HepG2 (cell line): Measurements from ENCODE around the gene MYOM1. TPM values are rescaled to one million over a fixed set of nuclear protein-coding genes. Genes with fewer than 3 reads are reported as not detected.

ENCODE experiments used
- ATAC-seq: fragments of 200-7000 bp; cut with Tn5 transposase; 3 replicates; pipeline ENCODE4 v1.9.1; 2020; ENCODE audit warnings: mild to moderate bottlenecking, moderate library complexity
- BruUV-seq: library from RNA; stranded (reverse); fragments of 400-500 nt; replicated peaks from 2 replicates; lab custom pipeline; 2021; lab: Mats Ljungman, UMichigan
- CTCF ChIA-PET: fragments of 300-600 bp; formaldehyde crosslinking; extraction: SDS; loops from one replicate; lab custom pipeline; 2021; ENCODE audit warnings: low total read pairs, inconsistent platforms, low intra/inter-chr PET ratio; lab: Yijun Ruan, JAX
- POLR2A ChIA-PET: fragments of 350-600 bp; sonication (Branson Sonifier 250); formaldehyde crosslinking; loops from one replicate; lab custom pipeline; 2020; ENCODE audit warnings: antibody characterized with exemption, inconsistent platforms; lab: Yijun Ruan, JAX
- DNase-seq: peaks from one replicate; pipeline ENCODE4 v3.0.0-alpha.2; 2015; ENCODE audit warnings: low spot score
- FAIRE-seq: peaks from 3 replicates; lab custom pipeline; 2011; peaks lifted over from hg19 to GRCh38; lab: Jason Lieb, UNC
- H2AFZ ChIP-seq: one replicate; pipeline ENCODE4 v1.6.1; 2011; ENCODE audit warnings: low read length, inconsistent platforms
- H3K27ac ChIP-seq: fragments of 300-600 bp; 3 replicates; pipeline ENCODE4 v1.8.0; 2011; ENCODE audit warnings: mixed run types, mild to moderate bottlenecking, mixed read lengths, low read length, inconsistent platforms; ENCODE audit not compliant: insufficient read depth; ENCODE audit errors: extremely low read length
- H3K27me3 ChIP-seq, 2 experiments: fragments of 200-600 bp in 1 of 2; 2 replicates in 1 of 2; 3 replicates in 1 of 2; pipeline versions ENCODE4 v1.6.0 to v1.8.0; 2011; ENCODE audit warnings: low read length in 2 of 2, mild to moderate bottlenecking in 2 of 2, moderate library complexity in 2 of 2, inconsistent platforms in 1 of 2; ENCODE audit not compliant: insufficient read depth in 2 of 2, control insufficient read depth in 1 of 2
- H3K36me3 ChIP-seq, 2 experiments: fragments of 200-600 bp in 1 of 2; replicated peaks in 1 of 2; 2 replicates in 1 of 2; 3 replicates in 1 of 2; pipeline versions ENCODE4 v1.5.1 to v1.8.0; 2011; ENCODE audit warnings: low read length in 2 of 2, inconsistent platforms in 1 of 2; ENCODE audit not compliant: insufficient read depth in 2 of 2, control insufficient read depth in 1 of 2
- H3K4me1 ChIP-seq: 2 replicates; pipeline ENCODE4 v1.5.1; 2012; ENCODE audit warnings: low read length, inconsistent platforms; ENCODE audit not compliant: insufficient read depth
- H3K4me2 ChIP-seq: 2 replicates; pipeline ENCODE4 v1.6.0; 2011; ENCODE audit warnings: low read depth, low read length, inconsistent platforms
- H3K4me3 ChIP-seq, 3 experiments: fragments of 200-600 bp in 1 of 3; sonication (generic), shearing (Covaris generic) in 1 of 3; replicated peaks in 1 of 3; 2 replicates each; pipeline ENCODE4 v1.5.1; 2011 to 2016; ENCODE audit warnings: low read length in 3 of 3, inconsistent platforms in 2 of 3, low read depth in 2 of 3, mild to moderate bottlenecking in 2 of 3, control low read depth in 1 of 3, mixed read lengths in 1 of 3; ENCODE audit not compliant: insufficient read depth in 1 of 3
- H3K79me2 ChIP-seq: one replicate; pipeline ENCODE4 v1.6.1; 2011; ENCODE audit warnings: low read length, inconsistent platforms; ENCODE audit not compliant: insufficient read depth
- H3K9ac ChIP-seq: 2 replicates; pipeline ENCODE4 v1.6.0; 2011; ENCODE audit warnings: mild to moderate bottlenecking, low read depth, low read length, inconsistent platforms; ENCODE audit not compliant: insufficient read depth
- H3K9me3 ChIP-seq: 2 replicates; pipeline ENCODE4 v1.5.1; 2012; ENCODE audit warnings: mild to moderate bottlenecking, low read length
- H4K20me1 ChIP-seq: 2 replicates; pipeline ENCODE4 v1.6.0; 2011; ENCODE audit warnings: inconsistent platforms, mild to moderate bottlenecking, low read length, moderate library complexity; ENCODE audit not compliant: insufficient read depth
- ELF1 ChIP-seq: sonication (generic); formaldehyde crosslinking; IDR thresholded peaks from 2 replicates; pipeline ENCODE4 v1.4.0; 2020; ENCODE audit warnings: missing genetic modification reagents
- FOXA1 ChIP-seq, 2 experiments: fragments of 450-650 bp in 1 of 2; sonication (generic) in 1 of 2; formaldehyde crosslinking in 1 of 2; IDR thresholded peaks; 2 replicates each; pipeline versions ENCODE4 v1.4.0 to v1.6.1; 2016 to 2020; ENCODE audit warnings: missing genetic modification reagents in 1 of 2
- HNRNPK ChIP-seq: fragments of 200-400 bp; formaldehyde crosslinking; IDR thresholded peaks from 2 replicates; pipeline ENCODE4 v1.6.1; 2018; ENCODE audit warnings: low read length, low read depth, moderate library complexity, mild to moderate bottlenecking; ENCODE audit not compliant: poor library complexity, severe bottlenecking
- JUND ChIP-seq: sonication (generic); formaldehyde crosslinking; IDR thresholded peaks from 2 replicates; pipeline ENCODE4 v1.8.0; 2022; ENCODE audit warnings: mild to moderate bottlenecking, missing genetic modification reagents
- KDM5A ChIP-seq: fragments of 200-600 bp; sonication (generic); IDR thresholded peaks from 2 replicates; pipeline ENCODE4 v1.7.0; 2018; ENCODE audit warnings: antibody characterized with exemption, mild to moderate bottlenecking, low read length, borderline replicate concordance
- NRL ChIP-seq: sonication (generic); formaldehyde crosslinking; IDR thresholded peaks from 2 replicates; pipeline ENCODE4 v1.5.0; 2020; ENCODE audit warnings: missing genetic modification reagents, mild to moderate bottlenecking, moderate library complexity, borderline replicate concordance
- RARG ChIP-seq: sonication (generic); formaldehyde crosslinking; IDR thresholded peaks from 2 replicates; pipeline ENCODE4 v1.4.0; 2020; ENCODE audit warnings: low read depth, mild to moderate bottlenecking, missing genetic modification reagents
- RBFOX2 ChIP-seq: fragments of 200-400 bp; formaldehyde crosslinking; IDR thresholded peaks from 2 replicates; pipeline ENCODE4 v1.6.1; 2017; ENCODE audit warnings: low read depth, mild to moderate bottlenecking, low read length
- SP5 ChIP-seq: IDR thresholded peaks from 2 replicates; pipeline ENCODE4 v1.6.1; 2016; ENCODE audit warnings: low read depth, borderline replicate concordance
- ZBTB38 ChIP-seq: sonication (generic); formaldehyde crosslinking; IDR thresholded peaks from 2 replicates; pipeline ENCODE4 v1.5.1; 2020; ENCODE audit warnings: mild to moderate bottlenecking, missing genetic modification reagents
- ZFP36L1 ChIP-seq: sonication (generic); formaldehyde crosslinking; IDR thresholded peaks from 2 replicates; pipeline ENCODE4 v1.8.0; 2022; ENCODE audit warnings: mild to moderate bottlenecking, missing genetic modification reagents, moderate library complexity
- ZFX ChIP-seq: sonication (generic); formaldehyde crosslinking; IDR thresholded peaks from 2 replicates; pipeline ENCODE4 v1.4.0; 2020; ENCODE audit warnings: mild to moderate bottlenecking, low read depth, missing genetic modification reagents, moderate library complexity
- ZNF430 ChIP-seq: sonication (generic); formaldehyde crosslinking; IDR thresholded peaks from 2 replicates; pipeline ENCODE4 v1.9.0; 2021; ENCODE audit warnings: mild to moderate bottlenecking, missing genetic modification reagents
- ZNF615 ChIP-seq: sonication (generic); formaldehyde crosslinking; IDR thresholded peaks from 2 replicates; pipeline ENCODE4 v1.5.0; 2020; ENCODE audit warnings: mild to moderate bottlenecking, missing genetic modification reagents, borderline replicate concordance
- ZNF724P ChIP-seq: sonication (generic); formaldehyde crosslinking; IDR thresholded peaks from 2 replicates; pipeline ENCODE4 v1.8.0; 2022; ENCODE audit warnings: missing genetic modification reagents, borderline replicate concordance
- ZNF777 ChIP-seq: sonication (generic); formaldehyde crosslinking; IDR thresholded peaks from 2 replicates; pipeline ENCODE4 v1.4.0; 2020; ENCODE audit warnings: missing genetic modification reagents
- ZSCAN30 ChIP-seq: sonication (generic); formaldehyde crosslinking; IDR thresholded peaks from 2 replicates; pipeline ENCODE4 v1.5.0; 2020; ENCODE audit warnings: mild to moderate bottlenecking, missing genetic modification reagents
- WGBS: methylation state at CpG from one replicate; pipeline ENCODE4 v1.1.6; 2017; ENCODE audit warnings: low lambda C conversion rate; 5-methylcytosine and 5-hydroxymethylcytosine counted together
- in situ Hi-C: cut with HindIII; loops from 2 replicates; pipeline ENCODE4 v1.10.0; 2017; ENCODE audit warnings: low pct_unique_long_range_greater_than_20kb; ENCODE audit not compliant: extremely low pct_ligation_motif_present
- intact Hi-C: fragments of 100-400 bp; cut with micrococcal nuclease; formaldehyde crosslinking; loops from one replicate; pipeline ENCODE4 v1.10.0; 2022; ENCODE audit not compliant: unreplicated experiment
- polyA plus RNA-seq, 8 experiments: library from polyadenylated mRNA; depleted of rRNA in 3 of 8; stranded (reverse) in 7 of 8; unstranded in 1 of 8; fragments of >200 nt; fragmentation: Illumina TruSeq in 4 of 8; extraction: Trizol in 4 of 8; gene quantifications; 2 replicates each; pipeline versions ENCODE4 v1.2.1 to v1.2.3, GENCODE V29; 2011 to 2016; ENCODE audit warnings: low read depth in 4 of 8, missing spikeins in 1 of 8, mixed read lengths in 1 of 8; ENCODE audit not compliant: insufficient read depth in 1 of 8
- total RNA-seq, 5 experiments: library from RNA; depleted of rRNA; stranded (reverse); fragments of >200 nt; fragmentation: Illumina TruSeq; extraction: Trizol; gene quantifications; 2 replicates each; pipeline ENCODE4 v1.2.3, GENCODE V29; 2016; ENCODE audit warnings: low read depth in 1 of 5
- TF ChIP-seq, protein P1 (sequence below): sonication (generic); formaldehyde crosslinking; IDR thresholded peaks from 2 replicates; pipeline ENCODE4 v1.9.0; 2021; ENCODE audit warnings: missing genetic modification reagents, mild to moderate bottlenecking, borderline replicate concordance
- TF ChIP-seq, protein P2 (sequence below), 2 experiments: sonication (generic) in 1 of 2; formaldehyde crosslinking in 1 of 2; IDR thresholded peaks; 2 replicates each; pipeline versions ENCODE4 v1.4.0 to v1.6.1; 2018 to 2020; ENCODE audit warnings: missing genetic modification reagents in 2 of 2, borderline replicate concordance in 1 of 2, low read depth in 1 of 2, mild to moderate bottlenecking in 1 of 2, missing biosample characterization in 1 of 2

The MYOM1 gene
- total and polyA plus RNA-seq, 2 of the 13 experiments (the other 11 are each of a cell fraction or from before 2014, with no cell fraction given): 0.46 to 0.98 TPM

DNA sequence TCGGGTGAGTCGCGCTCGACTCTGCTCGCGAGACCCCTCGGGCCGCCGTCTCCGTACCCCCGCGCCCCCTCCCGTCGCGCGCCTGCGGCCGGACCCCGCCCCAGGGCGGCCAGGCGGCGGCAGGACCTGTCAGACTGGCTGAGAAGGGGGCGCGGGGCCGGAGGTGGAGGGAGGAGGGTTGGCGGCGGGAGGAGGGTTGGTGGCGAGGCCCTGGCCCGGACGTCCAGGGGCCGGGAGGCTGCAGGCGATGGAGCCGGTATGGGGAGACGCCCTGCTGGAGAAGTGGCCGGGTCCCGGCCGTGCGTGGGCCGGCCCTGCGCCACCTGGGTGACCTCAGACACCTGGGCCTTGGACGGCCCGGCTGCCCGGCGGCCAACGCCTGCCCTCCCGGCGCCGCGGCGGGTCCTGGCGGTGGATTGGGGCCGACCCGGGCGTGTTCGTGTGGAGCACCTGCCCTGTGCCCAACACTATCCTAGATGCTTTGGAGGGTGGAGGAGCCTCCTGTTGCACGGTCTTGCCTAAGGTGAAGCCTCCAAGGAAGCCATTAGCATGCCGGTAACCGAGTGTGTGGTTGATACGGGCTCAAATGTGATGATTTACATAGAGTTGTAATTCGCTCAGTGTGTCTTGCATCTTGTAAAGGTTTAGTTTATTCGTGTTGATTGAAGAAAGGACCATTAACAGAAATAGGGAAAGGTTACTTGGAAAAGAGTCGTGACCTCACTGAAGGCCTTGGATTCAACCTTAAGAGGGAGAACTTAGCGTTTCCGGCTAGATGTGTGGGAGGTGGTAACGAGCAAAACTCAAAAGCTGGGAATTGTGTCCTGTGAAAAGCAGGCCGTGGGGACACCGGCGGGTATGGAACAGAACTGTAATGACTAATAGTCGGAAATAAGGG, 42.7 kb upstream of the MYOM1 start:
- H2AFZ ChIP-seq: no peak overlapping the region
- H3K79me2 ChIP-seq: peaks cover 60% of the 10 kb centered on the region
- peak overlapping the region; percentile 96 for H3K27ac ChIP-seq
- no peaks in the 10 kb centered on the region for H3K9me3 ChIP-seq
- peaks cover 47% of the 10 kb centered on the region for H4K20me1 ChIP-seq
- peaks cover 63% of the 10 kb centered on the region for H3K4me1 ChIP-seq
- no peaks in the 10 kb centered on the region for H3K36me3 ChIP-seq
- no TSS peak for BruUV-seq
- peak overlapping the region; percentile 99 for H3K9ac ChIP-seq
- no peaks in the 10 kb centered on the region; a peak in 2 of 5 replicates for H3K27me3 ChIP-seq
- WGBS: 0% methylated on average over 15 of the region's 69 CpGs
- ATAC-seq: peak; percentile 65
- peak overlapping the region; percentile 90 to 96 (median 94) for H3K4me3 ChIP-seq
- no peak for FAIRE-seq
- CTCF ChIA-PET: no interaction called here
- peak overlapping the region; percentile 91 for H3K4me2 ChIP-seq
- POLR2A ChIA-PET: interaction anchor here (0.7 to 1.8 kb wide), 7 partner anchors 9 to 402 kb away, joined by 3 to 18 read pairs (median 5); partner anchors contain the start of gene MYL12A
- intact Hi-C loops: loop anchor here (2.0 to 5.0 kb wide), 2 partner anchors 16 to 195 kb away; partner anchors contain the start of gene MYL12A
- no peak for DNase-seq
- in situ Hi-C loops: no loop called here
- TF ChIP-seq ZNF615 (no peak), SP5 (CRISPR knock-in tag) (0 out of 2 replicates have a peak, but pooled peaks have one; percentile 2), KDM5A (peak; percentile 52; the same call in 1 of the 2 replicates), ZFP36L1 (no peak), NRL (CRISPR knock-in tag) (peak; percentile 6; the same call in 1 of the 2 replicates), ZNF777 (CRISPR knock-in tag) (0 out of 2 replicates have a peak, but pooled peaks have one; percentile 2), RBFOX2 (peak; percentile 80), ZBTB38 (CRISPR knock-in tag) (0 out of 2 replicates have a peak, but pooled peaks have one; percentile 46), HNRNPK (peak; percentile 43), FOXA1 (IDR thresholded peaks at IDR 0.05) (no peak), FOXA1 (CRISPR knock-in tag; IDR thresholded peaks at IDR 0.05) (no peak), JUND (CRISPR knock-in tag) (no peak), ZSCAN30 (CRISPR knock-in tag) (no peak), RARG (CRISPR knock-in tag) (0 out of 2 replicates have a peak, but pooled peaks have one; percentile 28), ELF1 (no peak), ZNF430 (CRISPR knock-in tag) (peak; percentile 16; the same call in 1 of the 2 replicates), ZFX (0 out of 2 replicates have a peak, but pooled peaks have one; percentile 2), ZNF724P (CRISPR knock-in tag) (0 out of 2 replicates have a peak, but pooled peaks have one; percentile 12)
- TF ChIP-seq, protein P1, sequence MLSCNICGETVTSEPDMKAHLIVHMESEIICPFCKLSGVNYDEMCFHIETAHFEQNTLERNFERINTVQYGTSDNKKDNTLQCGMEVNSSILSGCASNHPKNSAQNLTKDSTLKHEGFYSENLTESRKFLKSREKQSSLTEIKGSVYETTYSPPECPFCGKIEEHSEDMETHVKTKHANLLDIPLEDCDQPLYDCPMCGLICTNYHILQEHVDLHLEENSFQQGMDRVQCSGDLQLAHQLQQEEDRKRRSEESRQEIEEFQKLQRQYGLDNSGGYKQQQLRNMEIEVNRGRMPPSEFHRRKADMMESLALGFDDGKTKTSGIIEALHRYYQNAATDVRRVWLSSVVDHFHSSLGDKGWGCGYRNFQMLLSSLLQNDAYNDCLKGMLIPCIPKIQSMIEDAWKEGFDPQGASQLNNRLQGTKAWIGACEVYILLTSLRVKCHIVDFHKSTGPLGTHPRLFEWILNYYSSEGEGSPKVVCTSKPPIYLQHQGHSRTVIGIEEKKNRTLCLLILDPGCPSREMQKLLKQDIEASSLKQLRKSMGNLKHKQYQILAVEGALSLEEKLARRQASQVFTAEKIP: no peak
- TF ChIP-seq, protein P2, sequence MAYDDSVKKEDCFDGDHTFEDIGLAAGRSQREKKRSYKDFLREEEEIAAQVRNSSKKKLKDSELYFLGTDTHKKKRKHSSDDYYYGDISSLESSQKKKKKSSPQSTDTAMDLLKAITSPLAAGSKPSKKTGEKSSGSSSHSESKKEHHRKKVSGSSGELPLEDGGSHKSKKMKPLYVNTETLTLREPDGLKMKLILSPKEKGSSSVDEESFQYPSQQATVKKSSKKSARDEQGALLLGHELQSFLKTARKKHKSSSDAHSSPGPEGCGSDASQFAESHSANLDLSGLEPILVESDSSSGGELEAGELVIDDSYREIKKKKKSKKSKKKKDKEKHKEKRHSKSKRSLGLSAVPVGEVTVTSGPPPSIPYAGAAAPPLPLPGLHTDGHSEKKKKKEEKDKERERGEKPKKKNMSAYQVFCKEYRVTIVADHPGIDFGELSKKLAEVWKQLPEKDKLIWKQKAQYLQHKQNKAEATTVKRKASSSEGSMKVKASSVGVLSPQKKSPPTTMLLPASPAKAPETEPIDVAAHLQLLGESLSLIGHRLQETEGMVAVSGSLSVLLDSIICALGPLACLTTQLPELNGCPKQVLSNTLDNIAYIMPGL (CRISPR knock-in tag; IDR thresholded peaks at IDR 0.05; ENCODE audit: borderline replicate concordance in 1 of 2, low read depth in 1 of 2): peak in 1 of 2 experiments; percentile 17; a peak in 1 of 4 replicates
